HG03469 (cell line): Measurements from ENCODE around the gene MRPL43.
"Not testable (repeated sequence)": the region's sequence is repeated elsewhere in the genome, so short reads cannot be mapped to it uniquely, and the experiment has no call there.

ENCODE experiments used
- ATAC-seq: cut with Tn5 transposase; IDR thresholded peaks from one replicate; pipeline ENCODE4 v1.9.1; 2021; ENCODE audit warnings: mild to moderate bottlenecking, moderate library complexity, moderate number of reproducible peaks; ENCODE audit not compliant: unreplicated experiment

MRPL43 gene

GRCh38 chr10:100986952-100987684, at the start of gene MRPL43, which contains the start of gene TWNK:
MRPL43 (minus strand) TSS chr10:100987497; CDS start chr10:100987443, 54 bp downstream.
TWNK (plus strand) TSS chr10:100987543; CDS start chr10:100988211, 668 bp downstream.
- no peak for ATAC-seq

- ATAC-seq, result no peak
Measured at GRCh38 chr10:101036726-101037125, 49.4 kb upstream of the MRPL43 start.

- no peak for ATAC-seq
Measured at GRCh38 chr10:101035916-101036702, 48.8 kb upstream of the MRPL43 start.

GRCh38 chr10:101035314-101035713, 48.0 kb upstream of the MRPL43 start:
- no peak for ATAC-seq

- ATAC-seq, result not testable (repeated sequence)
Measured at GRCh38 chr10:101034404-101034803, 47.1 kb upstream of the MRPL43 start.

- no peak for ATAC-seq
Measured at GRCh38 chr10:101033276-101033675, 46.0 kb upstream of the MRPL43 start.

- ATAC-seq, result no peak
Measured at GRCh38 chr10:101032637-101033224, 45.4 kb upstream of the MRPL43 start.

- no peak for ATAC-seq
Measured at GRCh38 chr10:101031796-101032636, 44.7 kb upstream of the MRPL43 start.

GRCh38 chr10:101031128-101031795, 44.0 kb upstream of the MRPL43 start, which contains the start of the genes PDZD7 and SFXN3:
PDZD7 (minus strand) TSS chr10:101031129; CDS start chr10:101030219, 910 bp downstream.
SFXN3 (plus strand) TSS chr10:101031234; CDS start chr10:101034695, 3,461 bp downstream.
- ATAC-seq, result peak; percentile 71

- ATAC-seq, result no peak
Measured at GRCh38 chr10:101030496-101031127, 43.3 kb upstream of the MRPL43 start.

GRCh38 chr10:101029520-101030295, 42.4 kb upstream of the MRPL43 start:
- ATAC-seq, result no peak

GRCh38 chr10:101028446-101029337, 41.4 kb upstream of the MRPL43 start:
- no peak for ATAC-seq

- no peak for ATAC-seq
Measured at GRCh38 chr10:101027106-101027720, 39.9 kb upstream of the MRPL43 start.

- ATAC-seq, result no peak
Measured at GRCh38 chr10:101022967-101023705, 35.8 kb upstream of the MRPL43 start.

- ATAC-seq, result no peak
Measured at GRCh38 chr10:101021692-101022251, 34.5 kb upstream of the MRPL43 start.

GRCh38 chr10:101021239-101021638, 33.9 kb upstream of the MRPL43 start:
- ATAC-seq, result no peak
